ENCODE data around the gene OSGIN1. TPM values are rescaled to one million over a fixed set of nuclear protein-coding genes. Genes with fewer than 3 reads are reported as not detected.

Gene OSGIN1
- total RNA-seq, 1 experiment from 2014 or later = 14.5 TPM

DNA sequence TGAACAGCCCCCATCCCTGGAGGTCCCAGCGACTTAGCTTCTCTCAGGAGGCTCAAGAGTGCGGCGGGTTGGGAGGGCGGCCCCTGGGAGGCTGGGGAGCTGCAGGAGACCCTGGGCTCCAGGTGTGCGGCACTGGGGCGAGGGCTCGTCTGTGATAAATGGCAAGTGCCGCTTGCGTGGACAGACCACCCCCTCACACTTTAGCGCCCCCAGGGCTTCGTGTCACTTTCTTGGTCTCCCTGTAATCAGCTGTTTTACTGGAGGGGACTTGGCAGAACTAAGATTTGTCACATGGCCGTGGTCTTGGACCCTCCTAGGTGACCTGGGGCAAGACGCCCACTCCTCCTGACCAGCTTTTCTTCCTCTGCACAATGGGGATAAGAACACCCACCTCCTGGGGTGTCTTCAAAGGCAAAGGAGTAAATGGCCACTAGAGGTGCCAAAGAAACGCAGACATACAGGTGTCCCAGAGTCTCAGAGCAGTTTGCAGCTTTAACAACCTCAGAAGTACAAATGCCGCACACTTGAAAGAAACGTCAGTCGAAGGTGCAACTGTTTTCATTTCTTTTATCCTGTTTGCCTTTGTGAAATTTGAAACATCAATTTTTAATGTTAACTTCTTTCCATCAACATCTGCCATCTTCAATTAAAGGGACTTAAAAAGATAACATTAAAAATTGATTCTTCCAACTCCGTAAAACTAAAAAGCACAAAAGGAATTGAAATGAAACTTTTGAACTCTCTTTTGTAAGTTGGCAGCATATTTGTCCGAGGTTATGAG is 946 bp downstream of the OSGIN1 start:
- in situ Hi-C loops (cut with HindIII; ENCODE audit: low sequenced_read_pairs) = no loop called here
- peak; percentile 37 for DNase-seq (ENCODE audit: low spot score)

DNA sequence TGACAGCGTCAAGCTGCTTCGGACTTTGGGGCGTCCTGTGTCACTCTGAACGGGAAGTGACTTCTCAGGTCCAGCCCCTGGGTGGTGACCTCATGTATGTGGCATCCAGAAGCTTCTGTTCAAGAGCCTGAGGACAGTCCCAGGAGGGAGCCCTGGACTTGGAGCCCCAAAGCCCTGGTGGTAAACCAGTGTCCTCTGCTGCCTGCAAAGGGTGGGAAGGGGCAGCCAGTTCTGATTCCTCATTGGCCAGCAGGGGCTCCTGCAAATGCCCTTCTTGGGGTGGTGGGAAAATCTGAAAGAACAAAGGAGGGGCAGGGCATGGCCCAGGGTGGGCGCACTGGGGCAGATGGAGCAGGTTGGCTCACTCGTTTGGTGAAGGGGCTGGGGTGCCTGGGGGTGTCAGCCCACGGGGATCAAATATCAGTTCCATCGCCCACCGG is 1.6 kb downstream of the OSGIN1 start:
- in situ Hi-C loops (cut with HindIII; ENCODE audit: low sequenced_read_pairs) = no loop called here
- no peak for DNase-seq (ENCODE audit: low spot score)

DNA sequence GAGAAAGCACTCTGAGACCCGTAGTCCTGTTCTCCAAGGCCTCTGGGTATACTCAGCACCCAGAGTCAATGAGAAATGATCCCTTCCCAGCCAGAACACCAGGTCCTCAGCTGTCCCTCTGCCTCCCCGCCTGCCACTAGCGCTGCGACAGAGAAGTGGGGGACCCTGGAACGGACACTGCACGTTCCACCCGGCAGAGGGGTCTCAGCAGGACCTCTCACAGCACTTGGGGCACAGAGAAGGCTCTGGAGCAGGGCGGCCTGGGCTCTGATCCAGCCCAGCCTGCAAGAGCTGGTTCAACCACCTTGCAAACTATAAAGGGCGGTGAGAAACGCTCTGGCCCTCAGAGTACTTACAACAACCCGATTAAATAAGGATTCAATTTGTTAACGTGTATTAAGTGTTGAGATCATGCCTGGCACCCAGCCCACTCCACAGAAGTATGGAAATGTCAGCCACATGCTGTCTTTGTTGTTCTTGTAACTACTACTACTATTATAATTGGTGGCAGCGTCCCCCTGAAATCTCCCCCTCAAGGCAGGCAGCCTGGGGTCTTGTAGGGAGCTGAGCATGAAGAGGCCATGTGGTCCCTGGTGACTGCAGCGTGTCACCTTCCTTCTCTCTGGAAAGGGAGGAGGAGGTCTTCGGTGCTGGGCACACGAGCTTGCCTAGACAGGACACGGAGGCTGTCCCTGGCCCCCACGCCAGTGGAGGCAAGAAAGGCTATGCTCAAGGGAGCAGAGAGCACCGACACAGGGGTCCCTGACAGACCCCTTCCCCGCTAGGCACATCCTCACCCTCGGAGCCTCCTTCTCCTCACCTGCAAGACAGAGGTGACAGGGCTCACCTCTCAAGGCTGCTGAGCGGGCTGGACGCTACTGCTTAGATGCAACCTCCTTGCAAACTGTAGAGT is 2.4 kb downstream of the OSGIN1 start:
- in situ Hi-C loops (cut with HindIII; ENCODE audit: low sequenced_read_pairs) = no loop called here
- DNase-seq (ENCODE audit: low spot score) = no peak

DNA sequence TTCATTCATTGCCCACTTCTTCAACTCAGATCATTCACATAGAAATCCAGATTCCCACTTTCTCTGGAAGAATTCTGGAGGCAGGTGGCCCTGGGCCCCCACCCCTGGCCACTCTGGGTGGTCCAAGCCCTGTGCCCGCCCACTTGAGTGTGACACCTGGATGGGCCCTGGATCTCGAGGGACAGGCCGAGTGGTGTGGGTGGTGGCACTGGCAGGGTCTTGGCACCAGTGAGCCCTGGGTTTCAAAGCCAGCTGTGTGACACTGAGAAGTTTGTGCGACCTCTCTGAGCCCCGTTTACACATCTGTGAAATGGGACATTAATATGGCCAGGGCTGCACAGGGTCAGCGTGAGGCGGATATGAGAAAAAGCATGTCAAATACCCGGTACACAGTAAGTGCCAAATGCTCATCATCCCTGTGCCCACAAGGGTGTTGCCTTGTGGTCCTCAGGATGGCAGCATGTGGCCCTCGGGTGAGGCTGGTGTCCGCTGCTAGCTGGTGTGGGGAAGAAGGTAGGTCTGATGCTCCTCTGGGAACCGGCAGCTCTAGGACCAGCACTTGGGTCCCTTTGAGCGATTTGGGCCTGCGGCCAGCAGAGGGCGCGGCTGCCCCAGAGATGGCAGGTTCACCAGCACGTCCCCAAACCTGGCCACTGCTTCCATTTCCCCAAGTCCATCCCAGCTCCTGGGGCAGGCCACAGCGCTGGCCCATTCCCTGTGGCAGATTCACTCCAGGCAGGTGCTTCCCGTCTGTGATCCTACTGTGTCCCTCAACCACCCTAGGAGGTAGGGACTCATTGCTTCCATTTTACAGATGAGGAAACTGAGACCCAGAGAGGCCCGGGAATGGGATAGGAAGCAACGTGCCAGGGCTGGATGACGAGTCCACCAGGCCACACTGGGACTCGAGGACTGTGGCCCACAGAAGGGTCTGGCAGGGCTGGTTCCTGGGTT is 3.6 kb downstream of the OSGIN1 start:
- in situ Hi-C loops (cut with HindIII; ENCODE audit: low sequenced_read_pairs) = no loop called here

DNA sequence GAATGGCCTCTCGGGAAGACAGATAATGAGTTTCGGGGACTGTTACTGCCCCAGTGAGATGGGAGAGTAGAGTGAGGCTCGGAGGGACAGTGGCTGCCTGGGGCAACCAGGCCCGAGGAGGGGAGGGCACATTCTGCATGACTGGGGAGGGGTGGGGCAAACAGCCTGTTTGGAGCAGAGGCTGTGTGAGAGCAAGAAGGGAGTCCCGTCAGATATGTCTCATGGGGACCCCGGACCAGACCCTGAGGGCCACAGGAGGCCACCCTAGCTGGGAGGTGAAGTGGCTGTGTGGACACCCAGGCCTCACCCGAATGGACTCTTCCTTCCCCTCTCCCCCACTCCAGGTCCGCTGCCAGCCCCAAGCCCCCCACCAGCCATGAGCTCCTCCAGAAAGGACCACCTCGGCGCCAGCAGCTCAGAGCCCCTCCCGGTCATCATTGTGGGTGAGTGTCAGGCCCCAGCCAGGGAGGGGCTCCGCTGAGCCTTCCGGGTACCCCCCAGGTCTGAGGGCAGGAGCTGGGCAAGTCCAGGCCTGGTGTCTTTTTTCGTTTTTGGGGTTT is 4.3 kb downstream of the OSGIN1 start:
- in situ Hi-C loops (cut with HindIII; ENCODE audit: low sequenced_read_pairs) = no loop called here
- DNase-seq (ENCODE audit: low spot score) = no peak

More for the DNA sequence above, 3.6 kb downstream of the OSGIN1 start:
- peak; percentile 83 for DNase-seq (ENCODE audit: low spot score)

DNA sequence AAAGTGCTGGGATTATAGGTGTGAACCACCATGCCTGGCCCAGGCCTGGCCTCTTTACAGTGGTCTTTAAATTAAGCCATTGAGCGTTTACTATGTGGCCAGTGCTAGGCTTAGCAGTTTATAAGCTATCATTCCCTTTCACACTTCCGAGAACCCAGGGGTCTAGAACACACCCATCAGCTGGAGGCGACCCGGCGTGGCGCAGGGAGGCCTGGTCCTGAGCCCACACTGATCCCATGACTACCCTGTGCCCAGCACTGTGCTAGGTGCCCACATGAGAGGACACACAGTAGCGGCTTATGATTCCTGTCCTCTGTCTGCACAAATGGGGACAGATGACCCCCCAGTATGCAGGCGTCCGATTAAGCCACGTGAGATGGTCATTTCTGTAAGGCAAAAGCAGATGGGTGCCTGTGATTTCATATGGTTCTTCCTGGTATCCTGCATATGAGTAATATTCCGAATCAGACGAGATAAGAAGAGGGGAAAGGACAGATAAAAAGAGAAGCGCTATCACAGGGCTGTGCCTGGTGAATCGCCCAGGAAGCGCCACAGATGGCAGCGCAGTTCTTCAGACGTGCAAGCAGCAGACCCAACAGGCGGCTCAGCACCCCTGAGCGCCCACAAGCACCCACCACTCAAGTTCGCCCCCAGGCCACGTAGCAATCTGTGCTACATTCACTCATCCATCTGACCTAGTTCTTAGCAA is 5.3 kb downstream of the OSGIN1 start:
- in situ Hi-C loops (cut with HindIII; ENCODE audit: low sequenced_read_pairs) = no loop called here
- DNase-seq (ENCODE audit: low spot score) = no peak

DNA sequence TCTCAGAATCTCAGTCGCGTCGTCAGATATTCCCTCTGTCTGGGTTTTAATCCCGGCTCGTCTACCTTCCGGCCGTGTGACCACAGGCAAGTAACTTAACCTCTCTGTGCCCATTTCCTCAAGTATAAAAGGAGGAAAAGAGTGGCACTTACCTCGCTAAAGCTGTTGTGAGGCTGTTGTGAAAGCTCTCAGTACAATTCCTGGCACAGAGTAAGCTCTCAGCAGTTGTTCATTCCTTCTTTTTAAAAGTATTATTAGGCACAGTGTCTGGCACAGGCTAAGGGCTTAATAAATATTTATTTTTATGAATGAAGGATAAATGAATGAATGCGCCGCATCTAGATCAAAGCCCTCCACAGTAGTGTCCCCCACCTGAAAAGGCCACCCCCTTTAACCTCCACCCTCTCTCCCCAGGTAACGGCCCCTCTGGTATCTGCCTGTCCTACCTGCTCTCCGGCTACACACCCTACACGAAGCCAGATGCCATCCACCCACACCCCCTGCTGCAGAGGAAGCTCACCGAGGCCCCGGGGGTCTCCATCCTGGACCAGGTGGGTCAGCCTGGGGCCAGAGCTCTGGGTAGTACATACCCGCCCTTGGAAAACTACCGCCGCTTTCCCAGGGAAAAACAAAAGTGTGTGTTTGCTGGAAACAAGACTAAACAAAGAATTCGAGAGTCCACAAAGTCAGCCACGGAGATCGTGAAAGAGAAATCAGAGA is 6.0 kb downstream of the OSGIN1 start:
- in situ Hi-C loops (cut with HindIII; ENCODE audit: low sequenced_read_pairs) = no loop called here
- DNase-seq (ENCODE audit: low spot score) = no peak

DNA sequence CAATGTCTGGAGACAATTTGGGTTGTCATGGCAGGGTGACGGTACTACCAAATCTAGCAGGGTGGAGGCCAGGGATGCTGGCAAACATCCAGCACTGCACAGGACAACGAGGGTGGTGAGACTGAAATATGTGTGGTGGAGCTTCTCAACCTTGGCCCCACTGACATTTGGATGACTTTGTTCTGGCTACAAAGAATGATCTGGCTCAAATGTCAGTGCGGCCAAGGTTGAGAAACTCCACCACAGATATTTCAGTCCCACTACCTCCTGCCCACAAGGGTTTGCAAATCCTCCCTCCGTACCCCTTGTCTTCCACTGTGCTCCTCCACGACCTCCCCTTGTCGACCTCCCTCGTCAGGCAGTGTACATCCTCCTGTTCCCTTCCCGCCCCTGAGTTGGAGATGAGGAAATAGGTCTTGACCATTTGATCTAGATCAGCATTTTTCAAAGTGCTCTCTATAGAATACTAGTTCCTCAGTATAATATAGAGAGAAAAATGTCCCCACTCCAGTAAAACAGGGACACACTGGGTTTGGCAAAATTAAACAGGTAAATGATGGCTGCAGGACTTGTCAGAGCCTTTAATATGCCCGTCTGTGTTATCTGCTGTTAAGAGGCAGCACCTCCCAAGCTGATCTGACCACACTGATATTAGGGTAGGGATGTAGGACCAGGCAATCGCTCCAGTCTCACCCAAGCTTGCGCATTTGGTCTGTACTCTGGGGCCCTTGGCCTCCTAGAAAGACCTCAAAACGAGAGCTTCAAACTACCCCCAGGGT is 6.8 kb downstream of the OSGIN1 start:
- DNase-seq (ENCODE audit: low spot score) = no peak
- in situ Hi-C loops (cut with HindIII; ENCODE audit: low sequenced_read_pairs) = no loop called here

DNA sequence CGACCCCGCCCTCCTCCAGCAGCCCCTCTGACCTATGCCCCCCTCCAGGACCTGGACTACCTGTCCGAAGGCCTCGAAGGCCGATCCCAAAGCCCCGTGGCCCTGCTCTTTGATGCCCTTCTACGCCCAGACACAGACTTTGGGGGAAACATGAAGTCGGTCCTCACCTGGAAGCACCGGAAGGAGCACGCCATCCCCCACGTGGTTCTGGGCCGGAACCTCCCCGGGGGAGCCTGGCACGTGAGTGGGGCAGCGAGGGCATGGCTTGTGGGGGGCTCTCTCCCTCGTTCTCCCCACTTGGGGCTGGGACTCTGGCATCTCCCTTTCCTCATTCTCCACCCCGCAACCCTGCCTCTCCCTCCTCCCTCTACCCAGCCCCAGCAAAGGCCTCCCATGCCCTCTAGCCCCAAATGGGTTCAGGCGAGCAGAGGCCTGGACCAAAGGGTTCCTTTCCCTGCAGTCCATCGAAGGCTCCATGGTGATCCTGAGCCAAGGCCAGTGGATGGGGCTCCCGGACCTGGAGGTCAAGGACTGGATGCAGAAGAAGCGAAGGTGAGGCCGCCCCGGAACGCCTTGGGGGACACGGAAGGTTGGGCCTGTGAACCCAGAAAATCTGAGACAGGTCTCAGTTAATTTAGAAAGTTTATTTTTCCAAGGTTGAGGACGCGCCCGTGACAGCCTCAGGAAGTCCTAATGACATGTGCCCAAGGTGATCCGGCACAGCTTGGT is 7.6 kb downstream of the OSGIN1 start:
- in situ Hi-C loops (cut with HindIII; ENCODE audit: low sequenced_read_pairs) = no loop called here
- no peak for DNase-seq (ENCODE audit: low spot score)

DNA sequence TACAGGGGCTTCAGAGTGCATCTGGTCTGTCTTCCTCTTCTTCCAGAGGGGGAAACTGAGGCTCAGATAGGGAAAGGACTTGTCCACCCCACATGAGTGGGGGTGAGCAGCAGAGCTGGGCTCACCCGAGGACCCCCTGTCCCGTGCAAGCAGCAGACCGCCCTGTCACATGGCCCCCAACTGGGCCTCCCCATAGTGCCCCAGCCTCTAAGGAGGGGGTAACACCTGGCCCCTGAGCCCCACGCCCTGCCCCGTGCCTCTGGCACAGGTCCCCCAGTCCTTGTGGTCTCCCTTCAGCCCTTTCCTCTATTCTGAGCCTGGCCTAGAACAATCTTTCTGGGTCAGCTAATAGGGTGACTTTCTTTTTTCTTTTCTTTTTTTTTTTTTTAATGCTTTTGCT is 8.6 kb downstream of the OSGIN1 start:
- DNase-seq (ENCODE audit: low spot score) = no peak
- in situ Hi-C loops (cut with HindIII; ENCODE audit: low sequenced_read_pairs) = no loop called here

DNA sequence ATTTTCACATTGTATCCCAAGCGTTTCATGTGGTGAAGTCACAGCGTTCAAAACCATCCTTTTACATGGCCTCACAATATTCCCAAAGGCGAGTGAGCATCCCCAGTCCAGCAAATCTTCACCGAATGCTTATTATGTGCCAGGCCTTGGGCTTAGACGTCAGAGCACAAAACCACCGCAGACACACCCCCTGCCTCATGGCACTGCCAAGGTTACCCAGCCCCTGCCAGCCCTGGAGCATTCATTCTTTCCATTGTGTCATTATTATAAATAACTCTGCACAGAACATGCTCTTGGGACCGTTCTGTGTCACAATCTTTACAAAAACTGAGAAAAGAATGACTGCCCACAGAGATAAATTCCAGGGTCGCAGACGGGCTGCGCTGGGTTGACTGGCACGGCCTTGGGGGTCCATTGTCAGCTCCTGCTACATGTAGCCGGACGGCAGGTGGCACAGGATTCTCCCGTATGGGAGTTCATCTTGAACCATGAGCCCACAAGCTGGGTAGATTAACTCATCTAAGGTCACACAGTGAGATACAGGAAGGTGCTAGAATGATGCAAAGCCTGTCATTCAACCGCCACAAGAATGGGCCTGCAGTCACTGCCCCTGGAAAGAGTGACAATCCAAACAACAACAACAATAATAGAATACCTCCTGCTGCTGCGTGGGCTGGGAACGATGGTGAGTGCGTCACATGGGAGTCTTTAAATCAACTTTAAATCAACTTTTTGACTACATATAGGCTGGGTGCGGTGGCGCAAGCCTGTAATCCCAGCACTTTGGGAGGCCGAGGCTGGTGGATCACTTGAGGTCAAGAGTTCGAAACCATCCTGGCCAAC is 10.5 kb downstream of the OSGIN1 start:
- DNase-seq (ENCODE audit: low spot score) = no peak
- in situ Hi-C loops (cut with HindIII; ENCODE audit: low sequenced_read_pairs) = no loop called here

DNA sequence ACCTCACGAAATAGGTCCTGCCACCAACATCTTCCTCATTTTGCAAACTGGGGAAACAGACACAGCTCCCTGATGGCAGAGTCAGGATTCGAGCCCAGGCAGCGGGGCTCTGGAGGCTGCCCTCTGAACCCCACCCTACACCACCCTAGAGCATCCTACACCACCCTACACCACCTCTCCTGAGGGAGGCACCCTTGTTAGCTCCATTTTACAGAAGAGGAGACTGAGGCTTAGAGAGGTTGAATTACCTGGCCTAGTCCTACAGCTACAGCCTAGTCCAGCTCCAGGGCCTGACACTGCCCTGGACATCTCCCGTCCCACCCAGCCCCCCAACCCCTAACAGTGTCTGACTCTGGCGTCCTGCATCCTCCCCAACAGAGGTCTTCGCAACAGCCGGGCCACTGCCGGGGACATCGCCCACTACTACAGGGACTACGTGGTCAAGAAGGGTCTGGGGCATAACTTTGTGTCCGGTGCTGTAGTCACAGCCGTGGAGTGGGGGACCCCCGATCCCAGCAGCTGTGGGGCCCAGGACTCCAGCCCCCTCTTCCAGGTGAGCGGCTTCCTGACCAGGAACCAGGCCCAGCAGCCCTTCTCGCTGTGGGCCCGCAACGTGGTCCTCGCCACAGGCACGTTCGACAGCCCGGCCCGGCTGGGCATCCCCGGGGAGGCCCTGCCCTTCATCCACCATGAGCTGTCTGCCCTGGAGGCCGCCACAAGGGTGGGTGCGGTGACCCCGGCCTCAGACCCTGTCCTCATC is 11.8 kb downstream of the OSGIN1 start:
- in situ Hi-C loops (cut with HindIII; ENCODE audit: low sequenced_read_pairs) = no loop called here
- DNase-seq (ENCODE audit: low spot score) = no peak

DNA sequence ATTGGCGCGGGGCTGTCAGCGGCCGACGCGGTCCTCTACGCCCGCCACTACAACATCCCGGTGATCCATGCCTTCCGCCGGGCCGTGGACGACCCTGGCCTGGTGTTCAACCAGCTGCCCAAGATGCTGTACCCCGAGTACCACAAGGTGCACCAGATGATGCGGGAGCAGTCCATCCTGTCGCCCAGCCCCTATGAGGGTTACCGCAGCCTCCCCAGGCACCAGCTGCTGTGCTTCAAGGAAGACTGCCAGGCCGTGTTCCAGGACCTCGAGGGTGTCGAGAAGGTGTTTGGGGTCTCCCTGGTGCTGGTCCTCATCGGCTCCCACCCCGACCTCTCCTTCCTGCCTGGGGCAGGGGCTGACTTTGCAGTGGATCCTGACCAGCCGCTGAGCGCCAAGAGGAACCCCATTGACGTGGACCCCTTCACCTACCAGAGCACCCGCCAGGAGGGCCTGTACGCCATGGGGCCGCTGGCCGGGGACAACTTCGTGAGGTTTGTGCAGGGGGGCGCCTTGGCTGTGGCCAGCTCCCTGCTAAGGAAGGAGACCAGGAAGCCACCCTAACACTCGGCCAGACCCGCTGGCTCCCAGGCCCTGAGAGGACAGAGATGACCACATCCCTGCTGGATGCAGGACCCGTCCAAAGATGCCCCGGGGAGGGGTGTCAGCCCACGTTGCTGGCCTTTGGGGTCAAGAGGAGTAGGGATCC is 12.6 kb downstream of the OSGIN1 start:
- in situ Hi-C loops (cut with HindIII; ENCODE audit: low sequenced_read_pairs) = no loop called here

DNA sequence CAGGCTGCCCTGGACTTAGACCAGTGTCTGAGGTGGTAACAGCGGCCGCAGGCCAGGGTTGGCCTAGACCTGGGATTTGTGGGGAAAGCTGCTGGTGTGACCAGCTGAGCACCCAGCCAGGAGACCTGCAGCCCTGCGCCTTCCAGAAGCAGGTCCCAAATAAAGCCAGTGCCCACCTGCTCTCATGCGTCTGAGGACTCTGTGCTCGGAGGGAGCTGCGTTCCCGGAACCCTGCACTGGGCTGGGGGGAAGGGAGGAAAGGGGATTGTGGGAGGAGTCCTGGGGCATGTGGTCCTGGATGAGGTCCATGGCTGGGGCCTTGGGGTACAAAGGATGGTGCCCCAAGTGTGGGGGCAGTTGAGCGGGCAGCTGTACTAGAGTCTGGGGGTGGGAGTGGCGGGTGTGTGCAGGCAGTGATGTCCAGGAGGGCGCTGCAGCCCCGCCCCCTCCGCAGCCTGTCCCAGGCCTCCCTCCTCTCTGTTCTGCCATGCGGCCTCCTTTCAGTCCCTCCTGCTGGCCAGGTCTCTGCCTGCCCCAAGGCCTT is 13.2 kb downstream of the OSGIN1 start:
- no peak for DNase-seq (ENCODE audit: low spot score)
- in situ Hi-C loops (cut with HindIII; ENCODE audit: low sequenced_read_pairs) = no loop called here

More for the DNA sequence above, 12.6 kb downstream of the OSGIN1 start:
- no peak for DNase-seq (ENCODE audit: low spot score)
